ENCODE data around the gene MPPE1. TPM values are rescaled to one million over a fixed set of nuclear protein-coding genes. Genes with fewer than 3 reads are reported as not detected.

MPPE1 gene
- total and polyA plus RNA-seq, 9 of the 15 experiments (the other 6 are each of a cell fraction or from before 2014, with no cell fraction given): 10.7 to 19.5 (median 13.3) TPM

GRCh38 chr18:11947214-11948191 is 39.4 kb upstream of the MPPE1 start (continued):
- TF ChIP-seq MYBL2 (IDR thresholded peaks at IDR 0.05; ENCODE audit: low read depth) (peak; percentile 83), MYBL2 (CRISPR knock-in tag; IDR thresholded peaks at IDR 0.05; ENCODE audit: borderline replicate concordance) (no peak), MTF1 (CRISPR knock-in tag; IDR thresholded peaks at IDR 0.05; ENCODE audit: borderline replicate concordance) (no peak), PKNOX1 (IDR thresholded peaks at IDR 0.05) (peak; percentile 98), HDAC6 (IDR thresholded peaks at IDR 0.05; ENCODE audit: low read depth, low read length) (no peak), TBP (optimal IDR thresholded peaks at IDR 0.05; ENCODE audit: low read depth, low read length) (peak; percentile 66), ILF3 (IDR thresholded peaks at IDR 0.05; ENCODE audit: borderline replicate concordance) (no peak), CREM (IDR thresholded peaks at IDR 0.05; ENCODE audit: low read depth) (peak; percentile 83), STAT5A (IDR thresholded peaks at IDR 0.05; ENCODE audit: borderline replicate concordance, low read length) (peak; percentile 70; the same call in 1 of the 2 replicates), ZNF695 (CRISPR knock-in tag; IDR thresholded peaks at IDR 0.05) (no peak), ZNF518B (CRISPR knock-in tag; IDR thresholded peaks at IDR 0.05) (no peak), E2F6 (IDR thresholded peaks at IDR 0.05; ENCODE audit: borderline replicate concordance in 1 of 2, extremely low read depth in 1 of 2, insufficient read depth in 1 of 2, insufficient read length in 1 of 2, low read depth in 1 of 2, low read length in 1 of 2, poor library complexity in 1 of 2, severe bottlenecking in 1 of 2) (peak in 1 of 2 experiments; percentile 6), MECOM (CRISPR knock-in tag; IDR thresholded peaks at IDR 0.05) (0 out of 2 replicates have a peak, but pooled peaks have one; percentile 34), PHF20 (IDR thresholded peaks at IDR 0.05; ENCODE audit: partially characterized antibody) (peak; percentile 21), MCM2 (IDR thresholded peaks at IDR 0.05; ENCODE audit: low read depth) (no peak), SMAD3 (CRISPR knock-in tag; conservative IDR thresholded peaks at IDR 0.05) (no peak), CHD4 (IDR thresholded peaks at IDR 0.05; ENCODE audit: insufficient read depth, insufficient replicate concordance, low read depth, low read length, poor library complexity, severe bottlenecking) (no peak), PPARD (CRISPR knock-in tag; IDR thresholded peaks at IDR 0.05) (no peak), ZNF57 (CRISPR knock-in tag; IDR thresholded peaks at IDR 0.05) (no peak), HES1 (IDR thresholded peaks at IDR 0.05; ENCODE audit: low read depth) (peak; percentile 65), ZSCAN29 (IDR thresholded peaks at IDR 0.05) (peak; percentile 97), ELF1 (tag; IDR thresholded peaks at IDR 0.05) (peak; percentile 75)
